Spleen (tissue), 7 donors: Measurements from ENCODE around the gene RMI1.

Experiments
- POLR2A ChIP-seq, 3 donors: fragments of 450-650 bp; IDR thresholded peaks; one replicate each; pipeline ENCODE4 v1.5.1; 2017; ENCODE audit warnings: antibody characterized with exemption in 3 of 3, mild to moderate bottlenecking in 1 of 3
- TF ChIP-seq, protein P1 (sequence below), 11 experiments: fragments of 200-600 bp in 7 of 11; fragments of 450-650 bp in 4 of 11; sonication (generic) in 4 of 11; IDR thresholded peaks in 8 of 11; conservative IDR thresholded peaks in 3 of 11; 1 replicate in 7 of 11; 2 replicates in 4 of 11; pipeline versions ENCODE4 v1.4.0 to v1.8.0; 2016 to 2021; ENCODE audit warnings: antibody characterized with exemption in 11 of 11, inconsistent platforms in 4 of 11, mild to moderate bottlenecking in 1 of 11
- donor health status: DM: no; HTN: no; CAD: no; lungs with moderate emphysema.
- donor health status: DM: no; HTN: no; CAD: no.
- donor health status: DM: no; HTN: no; CAD: no.

GRCh38 chr9:83991355-83991754 is 10.8 kb downstream of the RMI1 start:
- TF ChIP-seq, protein P1, sequence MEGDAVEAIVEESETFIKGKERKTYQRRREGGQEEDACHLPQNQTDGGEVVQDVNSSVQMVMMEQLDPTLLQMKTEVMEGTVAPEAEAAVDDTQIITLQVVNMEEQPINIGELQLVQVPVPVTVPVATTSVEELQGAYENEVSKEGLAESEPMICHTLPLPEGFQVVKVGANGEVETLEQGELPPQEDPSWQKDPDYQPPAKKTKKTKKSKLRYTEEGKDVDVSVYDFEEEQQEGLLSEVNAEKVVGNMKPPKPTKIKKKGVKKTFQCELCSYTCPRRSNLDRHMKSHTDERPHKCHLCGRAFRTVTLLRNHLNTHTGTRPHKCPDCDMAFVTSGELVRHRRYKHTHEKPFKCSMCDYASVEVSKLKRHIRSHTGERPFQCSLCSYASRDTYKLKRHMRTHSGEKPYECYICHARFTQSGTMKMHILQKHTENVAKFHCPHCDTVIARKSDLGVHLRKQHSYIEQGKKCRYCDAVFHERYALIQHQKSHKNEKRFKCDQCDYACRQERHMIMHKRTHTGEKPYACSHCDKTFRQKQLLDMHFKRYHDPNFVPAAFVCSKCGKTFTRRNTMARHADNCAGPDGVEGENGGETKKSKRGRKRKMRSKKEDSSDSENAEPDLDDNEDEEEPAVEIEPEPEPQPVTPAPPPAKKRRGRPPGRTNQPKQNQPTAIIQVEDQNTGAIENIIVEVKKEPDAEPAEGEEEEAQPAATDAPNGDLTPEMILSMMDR (IDR thresholded peaks at IDR 0.05 in 8 of 11, conservative IDR thresholded peaks at IDR 0.05 in 3 of 11), result no peak
- no peak for TF ChIP-seq POLR2A (IDR thresholded peaks at IDR 0.05)
